ACC112 (cell line): ENCODE results near the gene RNASE8.

ENCODE experiments used
- H2AFZ ChIP-seq: fragments of 200-600 bp; sonication (generic); one replicate; pipeline ENCODE4 v1.6.0; 2017; ENCODE audit warnings: antibody characterized with exemption, low read length; ENCODE audit not compliant: unreplicated experiment
- H3K27ac ChIP-seq: fragments of 200-600 bp; sonication (generic); 2 replicates; pipeline ENCODE4 v1.5.1; 2014; ENCODE audit warnings: low read depth, mild to moderate bottlenecking, antibody characterized with exemption, low read length, moderate library complexity
- H3K27me3 ChIP-seq: fragments of 200-600 bp; sonication (generic); 2 replicates; pipeline ENCODE4 v1.6.1; 2014; ENCODE audit warnings: mild to moderate bottlenecking, antibody characterized with exemption, low read length, moderate library complexity, mixed read lengths; ENCODE audit not compliant: insufficient read depth
- H3K36me3 ChIP-seq: fragments of 200-600 bp; sonication (generic); 2 replicates; pipeline ENCODE4 v1.6.1; 2016; ENCODE audit warnings: mild to moderate bottlenecking, antibody characterized with exemption, low read length, moderate library complexity, mixed read lengths; ENCODE audit not compliant: insufficient read depth
- H3K4me1 ChIP-seq: fragments of 200-600 bp; sonication (generic); one replicate; pipeline ENCODE4 v1.6.1; 2016; ENCODE audit warnings: low read length, mixed read lengths; ENCODE audit not compliant: insufficient read depth, unreplicated experiment, control insufficient read depth
- H3K4me3 ChIP-seq: fragments of 200-600 bp; sonication (generic); 2 replicates; pipeline ENCODE4 v1.5.1; 2014; ENCODE audit warnings: mild to moderate bottlenecking, low read depth, low read length
- H3K79me2 ChIP-seq: fragments of 200-600 bp; sonication (generic); one replicate; pipeline ENCODE4 v1.6.0; 2016; ENCODE audit warnings: low read length; ENCODE audit not compliant: control insufficient read depth, unreplicated experiment, insufficient read depth

RNASE8 gene

GRCh38 chr14:21041676-21042433, 15.8 kb upstream of the RNASE8 start, which contains the start of gene RNASE7:
Gene RNASE7 (plus strand): TSS chr14:21042362. CDS start chr14:21042993, 631 bp downstream.
- Histone ChIP-seq H3K27me3 (peaks cover 6% of the 10 kb centered on the region), H3K4me3 (no peak within 1 kb of the TSS)

GRCh38 chr14:21042918-21043317, 14.7 kb upstream of the RNASE8 start:
- H3K79me2 ChIP-seq = no peaks in the 10 kb centered on the region
- H3K4me1 ChIP-seq = peaks cover 10% of the 10 kb centered on the region
- no peak overlapping the region for H2AFZ ChIP-seq
- no peaks in the 10 kb centered on the region for H3K36me3 ChIP-seq
- H3K27me3 ChIP-seq = no peaks in the 10 kb centered on the region; the same call in 1 of the 2 replicates
- no peak overlapping the region for H3K4me3 ChIP-seq
- H3K27ac ChIP-seq = no peak overlapping the region

More at GRCh38 chr14:21041676-21042433, 15.8 kb upstream of the RNASE8 start, which contains the start of gene RNASE7:
- Histone ChIP-seq H3K36me3 (no peaks in the 10 kb centered on the region), H3K27ac (no peak within 1 kb of the TSS), H3K4me1 (peaks cover 10% of the 10 kb centered on the region), H3K79me2 (no peaks in the 10 kb centered on the region), H2AFZ (no peak within 1 kb of the TSS)

GRCh38 chr14:21043387-21043973, 14.1 kb upstream of the RNASE8 start:
- H3K27me3 ChIP-seq = no peaks in the 10 kb centered on the region; the same call in 1 of the 2 replicates
- H3K36me3 ChIP-seq = no peaks in the 10 kb centered on the region
- peaks cover 10% of the 10 kb centered on the region for H3K4me1 ChIP-seq
- H3K27ac ChIP-seq = no peak overlapping the region
- H3K79me2 ChIP-seq = no peaks in the 10 kb centered on the region
- H2AFZ ChIP-seq = no peak overlapping the region
- H3K4me3 ChIP-seq = no peak overlapping the region

GRCh38 chr14:21043974-21044618, 13.5 kb upstream of the RNASE8 start:
- Histone ChIP-seq H3K4me3 (no peak overlapping the region), H2AFZ (no peak overlapping the region), H3K79me2 (no peaks in the 10 kb centered on the region), H3K27me3 (no peaks in the 10 kb centered on the region; the same call in 1 of the 2 replicates), H3K27ac (no peak overlapping the region), H3K4me1 (peaks cover 10% of the 10 kb centered on the region), H3K36me3 (no peaks in the 10 kb centered on the region)

GRCh38 chr14:21047378-21047781, 10.2 kb upstream of the RNASE8 start:
- H3K27me3 ChIP-seq = no peaks in the 10 kb centered on the region; the same call in 1 of the 2 replicates
- H3K4me3 ChIP-seq = no peak overlapping the region
- H2AFZ ChIP-seq = no peak overlapping the region
- H3K4me1 ChIP-seq = peaks cover 4% of the 10 kb centered on the region
- H3K27ac ChIP-seq = no peak overlapping the region
- no peaks in the 10 kb centered on the region for H3K36me3 ChIP-seq
- H3K79me2 ChIP-seq = no peaks in the 10 kb centered on the region

- H3K27ac ChIP-seq = no peak overlapping the region
- H3K79me2 ChIP-seq = no peaks in the 10 kb centered on the region
- no peaks in the 10 kb centered on the region; the same call in 1 of the 2 replicates for H3K27me3 ChIP-seq
- no peak overlapping the region for H2AFZ ChIP-seq
- H3K36me3 ChIP-seq = no peaks in the 10 kb centered on the region
- H3K4me1 ChIP-seq = peaks cover 4% of the 10 kb centered on the region
- H3K4me3 ChIP-seq = no peak overlapping the region
These were observed 9.0 kb upstream of the RNASE8 start for GRCh38 chr14:21048638-21049037.

GRCh38 chr14:21049271-21049673, 8.3 kb upstream of the RNASE8 start:
- Histone ChIP-seq H3K4me1 (peaks cover 4% of the 10 kb centered on the region), H3K36me3 (no peaks in the 10 kb centered on the region), H2AFZ (no peak overlapping the region), H3K79me2 (no peaks in the 10 kb centered on the region), H3K27ac (no peak overlapping the region), H3K27me3 (no peaks in the 10 kb centered on the region; the same call in 1 of the 2 replicates), H3K4me3 (no peak overlapping the region)

GRCh38 chr14:21050597-21050996, 7.0 kb upstream of the RNASE8 start:
- Histone ChIP-seq H3K27me3 (no peaks in the 10 kb centered on the region; the same call in 1 of the 2 replicates), H3K4me3 (no peak overlapping the region), H3K79me2 (no peaks in the 10 kb centered on the region), H3K4me1 (peaks cover 4% of the 10 kb centered on the region), H3K27ac (no peak overlapping the region), H2AFZ (no peak overlapping the region), H3K36me3 (no peaks in the 10 kb centered on the region)

- no peak overlapping the region for H3K4me3 ChIP-seq
- H3K79me2 ChIP-seq = no peaks in the 10 kb centered on the region
- peaks cover 4% of the 10 kb centered on the region for H3K4me1 ChIP-seq
- no peak overlapping the region for H3K27ac ChIP-seq
- no peak overlapping the region for H2AFZ ChIP-seq
- no peaks in the 10 kb centered on the region; the same call in 1 of the 2 replicates for H3K27me3 ChIP-seq
- H3K36me3 ChIP-seq = no peaks in the 10 kb centered on the region
These were observed 4.2 kb upstream of the RNASE8 start for GRCh38 chr14:21053184-21054122.
